GM12892 (cell line): Measurements from ENCODE around the gene ZNF384.

ENCODE experiments used
- POLR2A ChIP-seq: IDR thresholded peaks from 2 replicates; pipeline ENCODE4 v1.6.1; 2011; ENCODE audit warnings: low read depth, low read length, control low read depth
- POLR2AphosphoS5 ChIP-seq: IDR thresholded peaks from 2 replicates; pipeline ENCODE4 v1.6.1; 2011; ENCODE audit warnings: low read depth, low read length, control low read depth

DNA sequence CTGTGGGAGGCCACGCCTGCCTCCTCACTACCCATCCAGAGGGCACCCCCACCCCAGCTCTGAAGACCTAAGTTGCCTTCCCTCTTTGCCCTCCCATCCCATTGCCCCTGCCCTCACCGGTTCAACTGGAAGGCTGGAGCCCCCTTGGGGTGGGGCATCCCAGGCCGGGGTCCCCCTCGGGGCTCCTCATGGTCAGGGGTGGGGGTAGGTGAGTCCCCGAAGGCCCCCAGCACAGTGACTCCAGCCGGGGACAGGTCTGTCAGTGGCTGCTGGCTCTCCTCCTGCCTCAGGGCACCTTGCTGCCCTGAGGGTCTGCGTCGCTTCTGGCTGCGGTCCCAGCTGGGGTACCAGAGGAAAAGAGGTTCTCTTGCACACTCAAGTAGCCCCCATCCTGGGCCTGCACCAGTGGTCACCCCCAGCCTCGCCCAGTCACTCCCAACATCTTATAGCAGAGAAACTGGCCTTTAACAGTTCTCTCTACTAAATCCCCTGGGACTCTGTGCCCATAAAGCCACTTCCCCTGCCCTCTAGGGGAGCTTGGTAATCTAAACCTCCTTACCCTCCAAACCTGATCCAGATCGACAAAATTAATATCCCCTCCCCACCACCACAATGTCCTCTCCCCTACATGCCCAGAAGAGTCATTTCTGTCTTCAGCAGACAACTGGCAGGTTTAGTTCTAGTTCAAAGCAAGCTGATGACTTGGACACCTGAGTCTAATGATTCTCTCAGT lies 6.3 kb upstream of the ZNF384 start:
- TF ChIP-seq POLR2AphosphoS5 (no peak), POLR2A (no peak)
